Activated CD8-positive, alpha-beta T cell treated with anti-CD3 and anti-CD28 coated beads for 36 hours (primary cell): Measurements from ENCODE around the gene FUT7. TPM values are rescaled to one million over a fixed set of nuclear protein-coding genes. Genes with fewer than 3 reads are reported as not detected.

Experiments used
- ATAC-seq: fragments of 200-7000 bp; cut with Tn5 transposase; one replicate; pipeline ENCODE4 v1.10.0; 2021; ENCODE audit warnings: mild to moderate bottlenecking, moderate library complexity
- CTCF ChIA-PET: fragments of 350-600 bp; sonication (Branson Sonifier 250); formaldehyde crosslinking; loops from one replicate; lab custom pipeline; 2021; ENCODE audit warnings: antibody characterized with exemption; lab: Charles Lee
- POLR2A ChIA-PET: fragments of 350-600 bp; sonication (Branson Sonifier 250); formaldehyde crosslinking; loops from one replicate; lab custom pipeline; 2021; ENCODE audit warnings: antibody characterized with exemption; lab: Charles Lee
- DNase-seq: peaks from one replicate; pipeline ENCODE4 v3.0.0-alpha.2; 2020
- H3K27ac Mint-ChIP-seq: one replicate; pipeline ENCODE4 v1.8.0; 2021; ENCODE audit warnings: mild to moderate bottlenecking, mixed read lengths
- H3K27me3 Mint-ChIP-seq: one replicate; pipeline ENCODE4 v1.8.0; 2021; ENCODE audit warnings: mixed read lengths
- H3K36me3 Mint-ChIP-seq: one replicate; pipeline ENCODE4 v1.8.0; 2021; ENCODE audit warnings: low read depth, mixed read lengths
- H3K4me1 Mint-ChIP-seq: one replicate; pipeline ENCODE4 v1.8.0; 2021; ENCODE audit warnings: low read depth, mixed read lengths
- H3K4me3 Mint-ChIP-seq: one replicate; pipeline ENCODE4 v1.8.0; 2021; ENCODE audit warnings: mild to moderate bottlenecking, moderate library complexity, mixed read lengths
- H3K9me3 Mint-ChIP-seq: one replicate; pipeline ENCODE4 v1.8.0; 2021; ENCODE audit warnings: mixed read lengths
- intact Hi-C: fragments of 100-400 bp; cut with micrococcal nuclease; formaldehyde crosslinking; loops from one replicate; pipeline ENCODE4 v1.10.0; 2022
- total RNA-seq, 2 experiments: library from RNA; stranded (reverse); gene quantifications; one replicate each; pipeline ENCODE4 v1.2.3, GENCODE V29; 2021
- TF ChIP-seq, protein P1 (sequence below): fragments of 200-600 bp; IDR thresholded peaks from one replicate; pipeline ENCODE4 v1.8.0; 2022; ENCODE audit warnings: antibody characterized with exemption, mild to moderate bottlenecking

The FUT7 gene
- total RNA-seq, 2 experiments from 2014 or later: 0.09 TPM; not detected in 1

DNA sequence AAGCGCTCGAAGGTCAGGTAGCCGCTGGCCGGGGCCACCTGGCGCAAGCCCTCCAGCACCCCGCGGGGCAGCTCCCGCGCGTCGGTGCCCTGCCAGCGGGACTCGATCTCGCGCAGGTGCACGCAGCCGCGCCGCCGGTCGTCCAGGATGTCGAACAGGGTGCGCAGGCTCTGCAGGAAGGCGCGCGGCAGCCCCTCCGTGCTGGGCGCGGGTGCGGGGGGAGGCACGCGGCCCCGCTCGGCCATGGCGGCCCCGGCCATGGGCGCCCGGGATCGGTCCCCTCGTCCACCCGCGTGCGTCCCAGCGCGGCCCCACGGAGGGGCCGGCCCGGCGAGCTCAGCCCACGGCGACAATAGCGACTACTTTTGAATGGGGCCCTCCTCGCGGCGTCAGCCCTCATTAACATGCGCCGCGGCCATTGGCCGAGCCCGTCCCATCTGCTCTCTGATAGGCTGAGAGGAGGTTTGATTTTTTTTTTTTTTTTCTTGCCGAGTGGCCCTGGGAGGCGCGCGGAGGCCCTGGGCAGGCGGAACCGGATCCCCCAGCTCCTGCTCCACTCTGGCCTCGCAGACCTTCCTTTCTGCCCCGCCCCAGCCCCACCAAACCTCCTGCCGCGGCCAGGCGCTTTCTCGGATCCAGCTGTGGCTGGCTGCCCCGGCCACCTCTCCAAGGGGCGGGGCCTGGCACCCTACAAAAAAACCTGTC, 38.5 kb upstream of the FUT7 start, which contains the start of gene SAPCD2:
TSS of gene SAPCD2 (minus strand) at position 357 of the 705 bp plus-strand sequence. CDS start at position 260, 97 bp downstream.
- peak; percentile 87 for ATAC-seq
- CTCF ChIA-PET: interaction anchor here (0.8 to 11.3 kb wide), 15 partner anchors 9 to 292 kb away, joined by 3 to 164 read pairs (median 5); partner anchors contain the start of genes ABCA2, FUT7, MAN1B1 and NPDC1
- peak within 1 kb of the TSS; percentile 68 for H3K4me3 Mint-ChIP-seq
- POLR2A ChIA-PET: interaction anchor here (0.6 to 1.7 kb wide), 11 partner anchors 9 to 170 kb away, joined by 3 to 11 read pairs (median 3); partner anchors contain the start of genes MAN1B1 and TUBB4B
- intact Hi-C loops: no loop called here
- H3K27me3 Mint-ChIP-seq: peaks cover 1% of the 10 kb centered on the region
- TF ChIP-seq, protein P1, sequence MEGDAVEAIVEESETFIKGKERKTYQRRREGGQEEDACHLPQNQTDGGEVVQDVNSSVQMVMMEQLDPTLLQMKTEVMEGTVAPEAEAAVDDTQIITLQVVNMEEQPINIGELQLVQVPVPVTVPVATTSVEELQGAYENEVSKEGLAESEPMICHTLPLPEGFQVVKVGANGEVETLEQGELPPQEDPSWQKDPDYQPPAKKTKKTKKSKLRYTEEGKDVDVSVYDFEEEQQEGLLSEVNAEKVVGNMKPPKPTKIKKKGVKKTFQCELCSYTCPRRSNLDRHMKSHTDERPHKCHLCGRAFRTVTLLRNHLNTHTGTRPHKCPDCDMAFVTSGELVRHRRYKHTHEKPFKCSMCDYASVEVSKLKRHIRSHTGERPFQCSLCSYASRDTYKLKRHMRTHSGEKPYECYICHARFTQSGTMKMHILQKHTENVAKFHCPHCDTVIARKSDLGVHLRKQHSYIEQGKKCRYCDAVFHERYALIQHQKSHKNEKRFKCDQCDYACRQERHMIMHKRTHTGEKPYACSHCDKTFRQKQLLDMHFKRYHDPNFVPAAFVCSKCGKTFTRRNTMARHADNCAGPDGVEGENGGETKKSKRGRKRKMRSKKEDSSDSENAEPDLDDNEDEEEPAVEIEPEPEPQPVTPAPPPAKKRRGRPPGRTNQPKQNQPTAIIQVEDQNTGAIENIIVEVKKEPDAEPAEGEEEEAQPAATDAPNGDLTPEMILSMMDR: no peak
- DNase-seq: peak; percentile 92
- no peaks in the 10 kb centered on the region for H3K9me3 Mint-ChIP-seq
- no peaks in the 10 kb centered on the region for H3K36me3 Mint-ChIP-seq
- H3K27ac Mint-ChIP-seq: peak within 1 kb of the TSS; percentile 62
- H3K4me1 Mint-ChIP-seq: peaks cover 7% of the 10 kb centered on the region

DNA sequence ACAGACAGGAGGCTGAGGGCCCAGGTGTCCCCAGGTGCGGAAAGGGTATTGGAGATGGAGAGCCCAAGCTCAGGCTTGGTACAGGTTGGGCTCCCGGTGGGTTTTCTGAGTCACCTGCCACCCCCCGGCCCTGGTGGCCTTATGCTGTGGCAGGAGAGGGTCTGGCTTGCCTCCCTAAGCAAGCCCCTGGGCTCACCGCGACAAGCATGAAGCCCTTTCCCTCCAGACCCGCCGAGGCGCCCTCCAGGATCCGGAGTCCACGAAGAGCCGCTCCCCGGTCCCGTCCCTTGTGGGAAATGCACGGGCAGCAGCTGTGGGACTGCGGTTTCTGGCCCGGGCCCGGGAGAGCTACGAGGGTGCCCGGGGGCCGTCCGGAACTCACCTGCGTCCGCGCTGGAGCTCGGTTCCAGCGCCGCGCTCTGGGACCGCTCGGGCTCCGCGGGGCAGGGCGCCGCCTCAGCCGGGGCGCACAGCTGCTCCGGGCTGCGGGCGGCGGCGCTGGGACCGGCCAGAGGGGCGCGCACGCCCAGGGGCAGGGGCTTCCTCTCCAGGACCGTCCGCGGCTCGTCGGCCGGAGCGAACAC, 37.7 kb upstream of the FUT7 start:
- ATAC-seq (no peak), DNase-seq (no peak)
- no peaks in the 10 kb centered on the region for H3K36me3 Mint-ChIP-seq
- no peak overlapping the region for H3K27ac Mint-ChIP-seq
- intact Hi-C loops: no loop called here
- peaks cover 7% of the 10 kb centered on the region for H3K4me1 Mint-ChIP-seq
- no peaks in the 10 kb centered on the region for H3K9me3 Mint-ChIP-seq
- TF ChIP-seq, protein P1: no peak
- peak overlapping the region; percentile 59 for H3K4me3 Mint-ChIP-seq
- ChIA-PET POLR2A (interaction anchor here (0.6 to 1.7 kb wide), 8 partner anchors 9 to 227 kb away, joined by 3 to 11 read pairs (median 4); partner anchors contain the start of genes AJM1 and MAN1B1), CTCF (interaction anchor here (1.0 to 11.3 kb wide), 18 partner anchors 10 to 292 kb away, joined by 3 to 164 read pairs (median 6); partner anchors contain the start of genes ABCA2, ENTPD2, FUT7 and MAN1B1)
- peaks cover 1% of the 10 kb centered on the region for H3K27me3 Mint-ChIP-seq

DNA sequence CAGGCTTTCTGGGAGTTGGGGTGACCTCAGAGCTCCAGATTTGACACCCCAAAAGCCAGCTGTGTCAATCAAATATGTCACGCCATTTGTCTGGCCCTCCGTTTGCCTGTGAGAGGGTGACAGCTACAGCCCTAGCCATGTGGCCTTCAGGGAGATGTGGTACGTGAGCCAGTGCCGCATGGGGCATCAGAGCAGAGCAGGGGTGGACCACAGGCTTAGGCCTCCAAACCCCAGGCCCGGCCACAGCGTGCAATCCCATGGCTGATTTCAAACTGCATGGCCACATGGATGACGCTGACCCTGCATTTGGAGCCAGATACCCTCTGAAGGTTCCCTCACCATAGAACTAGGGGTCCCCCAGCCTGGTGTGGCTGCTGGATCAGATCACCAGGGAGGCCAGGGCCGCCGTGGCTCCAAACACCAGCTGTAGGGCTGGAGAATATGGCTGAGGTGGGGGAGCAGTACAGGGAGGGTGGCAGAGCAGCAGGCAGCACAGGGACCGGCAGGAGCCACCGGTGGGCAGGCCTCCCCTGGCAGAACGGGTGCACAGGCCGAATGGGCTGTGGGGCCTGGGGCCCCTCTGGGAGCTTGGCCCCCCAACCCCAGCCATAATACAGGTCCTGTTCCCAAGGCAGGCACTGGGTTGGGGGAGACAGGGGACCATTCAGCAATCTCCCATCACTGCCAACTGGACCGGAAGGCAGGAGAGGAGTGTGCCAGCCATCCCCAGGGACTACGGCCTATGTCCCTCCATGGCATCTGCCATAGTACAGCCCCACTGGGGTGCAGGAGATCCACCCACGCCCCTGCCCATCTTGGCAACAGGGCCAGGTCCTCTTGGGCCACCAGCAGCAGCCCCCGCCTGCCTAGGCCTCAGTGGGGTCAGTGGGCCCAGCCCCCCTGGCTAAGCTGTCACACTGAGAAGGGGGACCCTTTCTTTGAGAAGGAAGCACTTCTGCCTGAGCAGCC, 36.9 kb upstream of the FUT7 start:
- POLR2A ChIA-PET: interaction anchor here (0.6 to 1.7 kb wide), 10 partner anchors 8 to 227 kb away, joined by 3 to 11 read pairs (median 3); partner anchors contain the start of genes AJM1 and MAN1B1
- intact Hi-C loops: no loop called here
- ATAC-seq: no peak

More for the DNA sequence above, 36.9 kb upstream of the FUT7 start:
- Mint-ChIP-seq H3K27me3 (peaks cover 1% of the 10 kb centered on the region), H3K9me3 (no peaks in the 10 kb centered on the region), H3K36me3 (peaks cover 3% of the 10 kb centered on the region), H3K27ac (no peak overlapping the region), H3K4me3 (peak overlapping the region; percentile 59), H3K4me1 (peaks cover 7% of the 10 kb centered on the region)
- DNase-seq: no peak
- TF ChIP-seq, protein P1: no peak
- CTCF ChIA-PET: interaction anchor here (0.7 to 11.3 kb wide), 33 partner anchors 8 to 309 kb away, joined by 3 to 164 read pairs (median 5); partner anchors contain the start of genes ABCA2, ENTPD2, FUT7 and MAN1B1
